Measurements from ENCODE around the gene CACNA1B.

- TF ChIP-seq CTCF (IDR thresholded peaks at IDR 0.05) (no peak), POLR2A (IDR thresholded peaks at IDR 0.05) (no peak), EP300 (IDR thresholded peaks at IDR 0.05) (no peak), POLR2AphosphoS5 (IDR thresholded peaks at IDR 0.05) (no peak)
These were observed 107.1 kb downstream of the CACNA1B start for GRCh38 chr9:137984520-137985257.

Data from gastroesophageal sphincter (tissue), 3 donors.